ENCODE measurements around the gene ADPRH.

The ADPRH gene

GRCh38 chr3:119631516-119631915 is 52.2 kb downstream of the ADPRH start:
- DNase-seq, result no peak

- DNase-seq, result no peak
Observed at GRCh38 chr3:119632216-119632615, 52.9 kb downstream of the ADPRH start.

GRCh38 chr3:119632829-119633228 is 53.5 kb downstream of the ADPRH start:
- DNase-seq, result no peak

GRCh38 chr3:119635719-119636118 is 56.4 kb downstream of the ADPRH start:
- no peak for DNase-seq

- DNase-seq, result no peak
Observed at GRCh38 chr3:119636249-119636648, 57.0 kb downstream of the ADPRH start.

- no peak for DNase-seq
Observed at GRCh38 chr3:119636891-119637611, 57.8 kb downstream of the ADPRH start.

- DNase-seq, result no peak
Observed at GRCh38 chr3:119637679-119638477, 58.6 kb downstream of the ADPRH start.

All from activated CD4-positive, alpha-beta T cell treated with anti-CD3 and anti-CD28 coated beads, Interleukin-2, amount 50 U/mL, for 1 hour (primary cell).